Loucy (cell line): Measurements from ENCODE around the gene FDX2.

Experiments used
- H2AFZ ChIP-seq: fragments of 200-600 bp; sonication (generic); 2 replicates; pipeline ENCODE4 v1.6.0; 2016; ENCODE audit warnings: antibody characterized with exemption, mild to moderate bottlenecking, low read length, moderate library complexity
- H3F3A ChIP-seq: fragments of 200-600 bp; 2 replicates; pipeline ENCODE4 v1.6.0; 2016; ENCODE audit warnings: antibody characterized with exemption, low read depth, mild to moderate bottlenecking
- H3K27me3 ChIP-seq: fragments of 200-600 bp; sonication (generic); 2 replicates; pipeline ENCODE4 v1.6.1; 2014; ENCODE audit warnings: low read length, mild to moderate bottlenecking; ENCODE audit not compliant: insufficient read depth, poor library complexity, severe bottlenecking
- H3K36me3 ChIP-seq: fragments of 200-600 bp; sonication (generic); 2 replicates; pipeline ENCODE4 v1.6.1; 2016; ENCODE audit warnings: low read length; ENCODE audit not compliant: insufficient read depth
- H3K4me1 ChIP-seq: fragments of 200-600 bp; sonication (generic); 2 replicates; pipeline ENCODE4 v1.5.1; 2014; ENCODE audit warnings: low read length, mild to moderate bottlenecking; ENCODE audit not compliant: insufficient read depth, poor library complexity, severe bottlenecking
- H3K4me2 ChIP-seq: fragments of 200-600 bp; sonication (generic); 2 replicates; pipeline ENCODE4 v1.6.0; 2014; ENCODE audit warnings: antibody characterized with exemption, low read length, low read depth, mild to moderate bottlenecking; ENCODE audit not compliant: poor library complexity, severe bottlenecking
- H3K4me3 ChIP-seq: fragments of 200-600 bp; sonication (generic); 2 replicates; pipeline ENCODE4 v1.5.1; 2014; ENCODE audit warnings: low read length, mild to moderate bottlenecking, mixed read lengths; ENCODE audit not compliant: poor library complexity, severe bottlenecking
- H3K79me2 ChIP-seq: fragments of 200-600 bp; sonication (generic); 2 replicates; pipeline ENCODE4 v1.6.1; 2014; ENCODE audit warnings: low read length; ENCODE audit not compliant: insufficient read depth
- H3K9ac ChIP-seq: fragments of 200-600 bp; sonication (generic); 2 replicates; pipeline ENCODE4 v1.6.0; 2014; ENCODE audit warnings: mild to moderate bottlenecking, low read depth, low read length, moderate library complexity; ENCODE audit not compliant: poor library complexity, severe bottlenecking
- H3K9me2 ChIP-seq: fragments of 200-600 bp; sonication (generic); replicated peaks from 2 replicates; pipeline ENCODE4 v1.6.1; 2016; ENCODE audit warnings: low read depth, low read length, mixed read lengths
- H3K9me3 ChIP-seq: fragments of 200-600 bp; sonication (generic); 2 replicates; pipeline ENCODE4 v1.6.1; 2014; ENCODE audit warnings: mild to moderate bottlenecking, antibody characterized with exemption, low read length, low read depth; ENCODE audit not compliant: insufficient read depth
- H4K20me1 ChIP-seq: fragments of 200-600 bp; sonication (generic); 2 replicates; pipeline ENCODE4 v1.6.0; 2014; ENCODE audit warnings: antibody characterized with exemption, low read length, mild to moderate bottlenecking; ENCODE audit not compliant: insufficient read depth, poor library complexity, severe bottlenecking
- EZH2phosphoT487 ChIP-seq: fragments of 200-600 bp; IDR thresholded peaks from 2 replicates; pipeline ENCODE4 v1.6.1; 2018; ENCODE audit warnings: antibody characterized with exemption, mild to moderate bottlenecking, moderate library complexity, borderline replicate concordance
- TF ChIP-seq, protein P1 (sequence below): fragments of 200-600 bp; sonication (generic); conservative IDR thresholded peaks from 2 replicates; pipeline ENCODE4 v1.5.1; 2014; ENCODE audit warnings: mild to moderate bottlenecking, antibody characterized with exemption, low read length

Gene FDX2

GRCh38 chr19:10268071-10268470 lies 47.7 kb downstream of the FDX2 start:
- no peak overlapping the region for H2AFZ ChIP-seq
- H3K9ac ChIP-seq: no peak overlapping the region
- no peaks in the 10 kb centered on the region for H3K27me3 ChIP-seq
- peaks cover 9% of the 10 kb centered on the region; the same call in 1 of the 2 replicates for H3K79me2 ChIP-seq
- no peaks in the 10 kb centered on the region for H3K36me3 ChIP-seq
- no peaks in the 10 kb centered on the region for H3F3A ChIP-seq
- H4K20me1 ChIP-seq: no peaks in the 10 kb centered on the region
- H3K4me2 ChIP-seq: no peak overlapping the region
- H3K4me1 ChIP-seq: peaks cover 21% of the 10 kb centered on the region
- no peaks in the 10 kb centered on the region for H3K9me2 ChIP-seq
- TF ChIP-seq, protein P1, sequence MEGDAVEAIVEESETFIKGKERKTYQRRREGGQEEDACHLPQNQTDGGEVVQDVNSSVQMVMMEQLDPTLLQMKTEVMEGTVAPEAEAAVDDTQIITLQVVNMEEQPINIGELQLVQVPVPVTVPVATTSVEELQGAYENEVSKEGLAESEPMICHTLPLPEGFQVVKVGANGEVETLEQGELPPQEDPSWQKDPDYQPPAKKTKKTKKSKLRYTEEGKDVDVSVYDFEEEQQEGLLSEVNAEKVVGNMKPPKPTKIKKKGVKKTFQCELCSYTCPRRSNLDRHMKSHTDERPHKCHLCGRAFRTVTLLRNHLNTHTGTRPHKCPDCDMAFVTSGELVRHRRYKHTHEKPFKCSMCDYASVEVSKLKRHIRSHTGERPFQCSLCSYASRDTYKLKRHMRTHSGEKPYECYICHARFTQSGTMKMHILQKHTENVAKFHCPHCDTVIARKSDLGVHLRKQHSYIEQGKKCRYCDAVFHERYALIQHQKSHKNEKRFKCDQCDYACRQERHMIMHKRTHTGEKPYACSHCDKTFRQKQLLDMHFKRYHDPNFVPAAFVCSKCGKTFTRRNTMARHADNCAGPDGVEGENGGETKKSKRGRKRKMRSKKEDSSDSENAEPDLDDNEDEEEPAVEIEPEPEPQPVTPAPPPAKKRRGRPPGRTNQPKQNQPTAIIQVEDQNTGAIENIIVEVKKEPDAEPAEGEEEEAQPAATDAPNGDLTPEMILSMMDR: no peak
- no peaks in the 10 kb centered on the region for H3K9me3 ChIP-seq
- H3K4me3 ChIP-seq: no peak overlapping the region

- Histone ChIP-seq H3F3A (no peaks in the 10 kb centered on the region), H3K4me2 (no peak overlapping the region), H3K4me3 (no peak overlapping the region), H3K9me3 (no peaks in the 10 kb centered on the region), H4K20me1 (no peaks in the 10 kb centered on the region), H3K9ac (no peak overlapping the region), H3K79me2 (peaks cover 7% of the 10 kb centered on the region; the same call in 1 of the 2 replicates), H3K36me3 (no peaks in the 10 kb centered on the region), H3K4me1 (peaks cover 20% of the 10 kb centered on the region), H3K9me2 (no peaks in the 10 kb centered on the region), H3K27me3 (no peaks in the 10 kb centered on the region), H2AFZ (no peak overlapping the region)
- TF ChIP-seq EZH2phosphoT487: no peak
- TF ChIP-seq, protein P1: no peak
Measured at GRCh38 chr19:10266706-10267105, 49.1 kb downstream of the FDX2 start.

- no peak for TF ChIP-seq EZH2phosphoT487
- TF ChIP-seq, protein P1: no peak
- H3K4me3 ChIP-seq: no peak overlapping the region
Measured at GRCh38 chr19:10262771-10263170, 53.0 kb downstream of the FDX2 start.

More at GRCh38 chr19:10262771-10263170, 53.0 kb downstream of the FDX2 start:
- Histone ChIP-seq H3K4me2 (no peak overlapping the region), H3K79me2 (no peaks in the 10 kb centered on the region), H3K4me1 (no peaks in the 10 kb centered on the region), H3K9me3 (no peaks in the 10 kb centered on the region), H3F3A (no peaks in the 10 kb centered on the region), H2AFZ (no peak overlapping the region), H4K20me1 (no peaks in the 10 kb centered on the region), H3K36me3 (peaks cover 9% of the 10 kb centered on the region; the same call in 1 of the 2 replicates), H3K9ac (no peak overlapping the region), H3K27me3 (no peaks in the 10 kb centered on the region), H3K9me2 (no peaks in the 10 kb centered on the region)
